GM19099 (cell line): ENCODE results near the gene STXBP1.

Source experiments
- POLR2A ChIP-seq: IDR thresholded peaks from 3 replicates; pipeline ENCODE4 v1.6.1; 2011; ENCODE audit warnings: low read depth; ENCODE audit not compliant: insufficient read length; ENCODE audit errors: extremely low read depth

The STXBP1 gene

GRCh38 chr9:127611899-127612790 is at the start of gene STXBP1:
STXBP1 (plus strand) TSS chr9:127612277; CDS start chr9:127612404, 127 bp downstream.
- no peak for TF ChIP-seq POLR2A

- no peak for TF ChIP-seq POLR2A
These were observed 49.7 kb upstream of the STXBP1 start for GRCh38 chr9:127562279-127562796.

- no peak for TF ChIP-seq POLR2A
These were observed 49.2 kb upstream of the STXBP1 start for GRCh38 chr9:127562841-127563401.

GRCh38 chr9:127563579-127563978 is 48.5 kb upstream of the STXBP1 start:
- no peak for TF ChIP-seq POLR2A

- TF ChIP-seq POLR2A, result no peak
These were observed 46.8 kb upstream of the STXBP1 start for GRCh38 chr9:127565231-127565630.

GRCh38 chr9:127566351-127567001 is 45.6 kb upstream of the STXBP1 start:
- no peak for TF ChIP-seq POLR2A

GRCh38 chr9:127567035-127567729 is 44.9 kb upstream of the STXBP1 start:
- no peak for TF ChIP-seq POLR2A

GRCh38 chr9:127567730-127568617 is 44.1 kb upstream of the STXBP1 start:
- TF ChIP-seq POLR2A, result no peak

GRCh38 chr9:127568618-127568970 is 43.5 kb upstream of the STXBP1 start:
- no peak for TF ChIP-seq POLR2A

- no peak for TF ChIP-seq POLR2A
These were observed 42.8 kb upstream of the STXBP1 start for GRCh38 chr9:127568971-127569885.

- no peak for TF ChIP-seq POLR2A
These were observed 42.1 kb upstream of the STXBP1 start for GRCh38 chr9:127569886-127570401.

GRCh38 chr9:127570533-127571111 is 41.5 kb upstream of the STXBP1 start:
- no peak for TF ChIP-seq POLR2A
